ENCODE measurements around the gene CAPN8. TPM values are rescaled to one million over a fixed set of nuclear protein-coding genes. Genes with fewer than 3 reads are reported as not detected.

The CAPN8 gene
- total RNA-seq, 1 experiment from 2014 or later: 0.54 TPM

- Histone ChIP-seq H3K4me2 (ENCODE audit: low read length) (no peak overlapping the region), H3K79me2 (ENCODE audit: insufficient read depth, low read length) (no peaks in the 10 kb centered on the region), H3K27ac (ENCODE audit: low read depth, low read length) (no peak overlapping the region), H3K9me2 (ENCODE audit: insufficient read depth) (no peaks in the 10 kb centered on the region), H3K9me3 (ENCODE audit: control insufficient read depth in 1 of 2, insufficient read depth in 1 of 2, low read depth in 1 of 2, low read length in 2 of 2) (no peaks in the 10 kb centered on the region), H3K27me3 (ENCODE audit: insufficient read depth, low read length) (no peaks in the 10 kb centered on the region), H3K36me3 (ENCODE audit: control insufficient read depth in 1 of 2, insufficient read depth in 2 of 2, low read length in 2 of 2) (no peaks in the 10 kb centered on the region), H3K4me1 (ENCODE audit: control insufficient read depth in 1 of 2, insufficient read depth in 2 of 2, low read length in 2 of 2) (peaks cover 0 to 1% of the 10 kb centered on the region in 2 experiments; a peak in 2 of 4 replicates), H4K20me1 (ENCODE audit: insufficient read depth) (no peaks in the 10 kb centered on the region), H3K4me3 (replicated peaks in 1 of 2; ENCODE audit: low read depth in 1 of 2, low read length in 2 of 2) (no peak overlapping the region), H2AFZ (ENCODE audit: low read depth, low read length, poor library complexity, severe bottlenecking) (no peak overlapping the region), H3K9ac (ENCODE audit: low read length) (no peak overlapping the region)
- POLR2A ChIA-PET: no interaction called here
- no peak for TF ChIP-seq ZNF274 (IDR thresholded peaks at IDR 0.05; ENCODE audit: low read depth, low read length)
- TF ChIP-seq ELF1 (IDR thresholded peaks at IDR 0.05; ENCODE audit: borderline replicate concordance, low read depth): no peak
- no peak for TF ChIP-seq ATF3 (IDR thresholded peaks at IDR 0.05)
- TF ChIP-seq YY1 (IDR thresholded peaks at IDR 0.05; ENCODE audit: extremely low read depth, insufficient replicate concordance, low read depth, low read length): no peak
- TF ChIP-seq, protein P1, sequence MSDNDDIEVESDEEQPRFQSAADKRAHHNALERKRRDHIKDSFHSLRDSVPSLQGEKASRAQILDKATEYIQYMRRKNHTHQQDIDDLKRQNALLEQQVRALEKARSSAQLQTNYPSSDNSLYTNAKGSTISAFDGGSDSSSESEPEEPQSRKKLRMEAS (IDR thresholded peaks at IDR 0.05): no peak
- no peak for TF ChIP-seq POLR2A (IDR thresholded peaks at IDR 0.05; ENCODE audit: borderline replicate concordance, extremely low read depth, insufficient read depth, insufficient read length)
- TF ChIP-seq, protein P2, sequence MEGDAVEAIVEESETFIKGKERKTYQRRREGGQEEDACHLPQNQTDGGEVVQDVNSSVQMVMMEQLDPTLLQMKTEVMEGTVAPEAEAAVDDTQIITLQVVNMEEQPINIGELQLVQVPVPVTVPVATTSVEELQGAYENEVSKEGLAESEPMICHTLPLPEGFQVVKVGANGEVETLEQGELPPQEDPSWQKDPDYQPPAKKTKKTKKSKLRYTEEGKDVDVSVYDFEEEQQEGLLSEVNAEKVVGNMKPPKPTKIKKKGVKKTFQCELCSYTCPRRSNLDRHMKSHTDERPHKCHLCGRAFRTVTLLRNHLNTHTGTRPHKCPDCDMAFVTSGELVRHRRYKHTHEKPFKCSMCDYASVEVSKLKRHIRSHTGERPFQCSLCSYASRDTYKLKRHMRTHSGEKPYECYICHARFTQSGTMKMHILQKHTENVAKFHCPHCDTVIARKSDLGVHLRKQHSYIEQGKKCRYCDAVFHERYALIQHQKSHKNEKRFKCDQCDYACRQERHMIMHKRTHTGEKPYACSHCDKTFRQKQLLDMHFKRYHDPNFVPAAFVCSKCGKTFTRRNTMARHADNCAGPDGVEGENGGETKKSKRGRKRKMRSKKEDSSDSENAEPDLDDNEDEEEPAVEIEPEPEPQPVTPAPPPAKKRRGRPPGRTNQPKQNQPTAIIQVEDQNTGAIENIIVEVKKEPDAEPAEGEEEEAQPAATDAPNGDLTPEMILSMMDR (IDR thresholded peaks at IDR 0.05 in 2 of 3, conservative IDR thresholded peaks at IDR 0.05 in 1 of 3; ENCODE audit: borderline replicate concordance in 1 of 3, insufficient read depth in 1 of 3, low read depth in 2 of 3, low read length in 2 of 3): no peak
- CTCF ChIA-PET: no interaction called here
- RAD21 ChIA-PET (ENCODE audit: low non-redundant PET in 1 of 2, low total read pairs in 2 of 2, uncharacterized antibody in 2 of 2, unreplicated experiment in 2 of 2): no interaction called here
- ATAC-seq (no peak), DNase-seq (ENCODE audit: low read depth, low spot score) (no peak)
- intact Hi-C loops (cut with micrococcal nuclease): no loop called here
- BruUV-seq (replicated peaks): no TSS peak
Observed at GRCh38 chr1:223494926-223495645, 170.4 kb downstream of the CAPN8 start.
